Measurements from ENCODE around the gene SPECC1L.

Gene SPECC1L

GRCh38 chr22:24433001-24433827, 162.6 kb downstream of the SPECC1L start:
- TF ChIP-seq CTCF (conservative IDR thresholded peaks at IDR 0.05; ENCODE audit: low read depth): no peak
- H3K27ac ChIP-seq: peak overlapping the region; percentile 63
- ChIA-PET POLR2A (ENCODE audit: low non-redundant PET) (no interaction called here), CTCF (interaction anchor here (0.7 to 1.2 kb wide), 2 partner anchors 9 to 226 kb away, joined by 3 to 7 read pairs; no protein-coding TSS in a partner anchor)
- DNase-seq (ENCODE audit: low spot score): no peak

- no peak for DNase-seq (ENCODE audit: low spot score)
- POLR2A ChIA-PET (ENCODE audit: low non-redundant PET): no interaction called here
- TF ChIP-seq CTCF (conservative IDR thresholded peaks at IDR 0.05; ENCODE audit: low read depth): no peak
- no peak overlapping the region for H3K27ac ChIP-seq
- CTCF ChIA-PET: interaction anchor here (0.7 kb wide), 1 partner anchor 227 kb away, joined by 3 read pairs; no protein-coding TSS in a partner anchor
Observed at GRCh38 chr22:24433828-24434470, 163.3 kb downstream of the SPECC1L start.

GRCh38 chr22:24434471-24435322, 164.1 kb downstream of the SPECC1L start:
- H3K27ac ChIP-seq: no peak overlapping the region
- no peak for DNase-seq (ENCODE audit: low spot score)
- POLR2A ChIA-PET (ENCODE audit: low non-redundant PET): no interaction called here
- CTCF ChIA-PET: interaction anchor here (1.0 kb wide), 1 partner anchor 11 kb away, joined by 3 read pairs; no protein-coding TSS in a partner anchor
- no peak for TF ChIP-seq CTCF (conservative IDR thresholded peaks at IDR 0.05; ENCODE audit: low read depth)

- ChIA-PET POLR2A (ENCODE audit: low non-redundant PET) (no interaction called here), CTCF (interaction anchor here (1.0 kb wide), 1 partner anchor 11 kb away, joined by 3 read pairs; no protein-coding TSS in a partner anchor)
- no peak for DNase-seq (ENCODE audit: low spot score)
- H3K27ac ChIP-seq: no peak overlapping the region
- TF ChIP-seq CTCF (conservative IDR thresholded peaks at IDR 0.05; ENCODE audit: low read depth): no peak
Observed at GRCh38 chr22:24435323-24435645, 164.7 kb downstream of the SPECC1L start.

- no peak overlapping the region for H3K27ac ChIP-seq
- TF ChIP-seq CTCF (conservative IDR thresholded peaks at IDR 0.05; ENCODE audit: low read depth): no peak
- ChIA-PET POLR2A (ENCODE audit: low non-redundant PET) (no interaction called here), CTCF (no interaction called here)
- DNase-seq (ENCODE audit: low spot score): no peak
Observed at GRCh38 chr22:24435861-24436371, 165.3 kb downstream of the SPECC1L start.

GRCh38 chr22:24436553-24436952, 165.9 kb downstream of the SPECC1L start:
- CTCF ChIA-PET: no interaction called here
- no peak for DNase-seq (ENCODE audit: low spot score)
- H3K27ac ChIP-seq: no peak overlapping the region
- TF ChIP-seq CTCF (conservative IDR thresholded peaks at IDR 0.05; ENCODE audit: low read depth): no peak
- POLR2A ChIA-PET (ENCODE audit: low non-redundant PET): no interaction called here

Measured in RWPE1 (cell line).